GM12878 (cell line): ENCODE results near the gene LGI2.

Source experiments
- BCL11A ChIP-seq: IDR thresholded peaks from 2 replicates; pipeline ENCODE4 v1.6.1; 2011; ENCODE audit warnings: low read depth, low read length
- EP300 ChIP-seq, 2 experiments: fragments of 150-350 bp in 1 of 2; IDR thresholded peaks; 2 replicates each; pipeline ENCODE4 v1.6.1; 2011 to 2012; ENCODE audit warnings: low read depth in 2 of 2, low read length in 2 of 2, borderline replicate concordance in 1 of 2, improper control_type of control experiment in 1 of 2, inconsistent platforms in 1 of 2; ENCODE audit not compliant: control insufficient read depth in 1 of 2
- EZH2 ChIP-seq: IDR thresholded peaks from 2 replicates; pipeline ENCODE4 v1.6.1; 2012; ENCODE audit warnings: low read depth, mild to moderate bottlenecking, control low read depth, inconsistent platforms, low read length, borderline replicate concordance; ENCODE audit not compliant: control insufficient read depth
- POLR2A ChIP-seq: IDR thresholded peaks from 2 replicates; pipeline ENCODE4 v1.6.1; 2011; ENCODE audit warnings: low read depth, mild to moderate bottlenecking, low read length
- SIN3A ChIP-seq: IDR thresholded peaks from 2 replicates; pipeline ENCODE4 v1.6.1; 2012; ENCODE audit warnings: low read depth, low read length, improper control_type of control experiment
- SREBF2 ChIP-seq: IDR thresholded peaks from 2 replicates; pipeline ENCODE4 v1.6.1; 2012; ENCODE audit warnings: mild to moderate bottlenecking, low read length

GRCh38 chr4:25050370-25051078 lies 19.8 kb upstream of the LGI2 start:
- no peak for TF ChIP-seq BCL11A
- no peak for TF ChIP-seq SIN3A
- TF ChIP-seq SREBF2 = no peak
- TF ChIP-seq EZH2 = no peak
- TF ChIP-seq POLR2A = no peak
- TF ChIP-seq EP300 (IDR thresholded peaks at IDR 0.05; ENCODE audit: borderline replicate concordance in 1 of 2, control insufficient read depth in 1 of 2, low read depth in 2 of 2, low read length in 2 of 2) = no peak
